Measurements from ENCODE around the gene LPCAT3.
A peak's percentile ranks its signal among the peaks of the same experiment; 100 is the strongest.

The LPCAT3 gene

GRCh38 chr12:6948873-6949594, 69.2 kb downstream of the LPCAT3 start:
- intact Hi-C loops (cut with DNase I; ENCODE audit: low total_unique reads): loop anchor here (10.0 kb wide), 1 partner anchor 166 kb away; no protein-coding TSS in a partner anchor
- H3K9me3 ChIP-seq: no peaks in the 10 kb centered on the region
- H3K27ac ChIP-seq: no peak overlapping the region
- H3K36me3 ChIP-seq: peaks cover 0 to 21% (median 14%) of the 10 kb centered on the region in 3 donors
- H3K4me1 ChIP-seq: peaks cover 0 to 20% (median 18%) of the 10 kb centered on the region in 4 donors
- TF ChIP-seq CTCF (IDR thresholded peaks at IDR 0.05): no peak
- no peak for DNase-seq
- H3K4me3 ChIP-seq: no peak overlapping the region
- H3K27me3 ChIP-seq: no peaks in the 10 kb centered on the region

GRCh38 chr12:6947615-6948014, 70.7 kb downstream of the LPCAT3 start:
- H3K27ac ChIP-seq: no peak overlapping the region
- H3K27me3 ChIP-seq: no peaks in the 10 kb centered on the region
- H3K4me3 ChIP-seq: no peak overlapping the region
- no peak for TF ChIP-seq CTCF (IDR thresholded peaks at IDR 0.05)
- DNase-seq: no peak
- H3K36me3 ChIP-seq: peaks cover 0 to 21% (median 14%) of the 10 kb centered on the region in 3 donors
- H3K4me1 ChIP-seq: peaks cover 0 to 28% (median 25%) of the 10 kb centered on the region in 4 donors
- H3K9me3 ChIP-seq: no peaks in the 10 kb centered on the region
- intact Hi-C loops (cut with DNase I; ENCODE audit: low total_unique reads): loop anchor here (10.0 kb wide), 1 partner anchor 167 kb away; no protein-coding TSS in a partner anchor

GRCh38 chr12:6946920-6947374, 71.3 kb downstream of the LPCAT3 start:
- no peaks in the 10 kb centered on the region for H3K9me3 ChIP-seq
- no peak for DNase-seq
- H3K27ac ChIP-seq: no peak overlapping the region
- H3K36me3 ChIP-seq: peaks cover 0 to 22% (median 14%) of the 10 kb centered on the region in 3 donors
- H3K27me3 ChIP-seq: no peaks in the 10 kb centered on the region
- TF ChIP-seq CTCF (IDR thresholded peaks at IDR 0.05): no peak
- H3K4me3 ChIP-seq: no peak overlapping the region
- intact Hi-C loops (cut with DNase I; ENCODE audit: low total_unique reads): loop anchor here (10.0 kb wide), 1 partner anchor 168 kb away; no protein-coding TSS in a partner anchor
- peaks cover 0 to 31% (median 29%) of the 10 kb centered on the region in 4 donors for H3K4me1 ChIP-seq

- no peak for TF ChIP-seq CTCF (IDR thresholded peaks at IDR 0.05)
- no peak for DNase-seq
- Histone ChIP-seq H3K9me3 (no peaks in the 10 kb centered on the region), H3K4me3 (peak overlapping the region in 1 of 2 donors; percentile 2), H3K36me3 (peaks cover 6 to 29% (median 20%) of the 10 kb centered on the region in 3 donors), H3K27me3 (no peaks in the 10 kb centered on the region), H3K27ac (peak overlapping the region in 1 of 2 donors; percentile 9), H3K4me1 (peaks cover 0 to 37% (median 30%) of the 10 kb centered on the region in 4 donors)
- intact Hi-C loops (cut with DNase I; ENCODE audit: low total_unique reads): loop anchor here (10.0 kb wide), 1 partner anchor 169 kb away; no protein-coding TSS in a partner anchor
Observed at GRCh38 chr12:6946033-6946919, 72.0 kb downstream of the LPCAT3 start.

GRCh38 chr12:6945613-6946012, 72.7 kb downstream of the LPCAT3 start:
- TF ChIP-seq CTCF (IDR thresholded peaks at IDR 0.05): no peak
- no peaks in the 10 kb centered on the region for H3K27me3 ChIP-seq
- H3K27ac ChIP-seq: peak overlapping the region in 1 of 2 donors; percentile 9
- no peaks in the 10 kb centered on the region for H3K9me3 ChIP-seq
- H3K36me3 ChIP-seq: peaks cover 10 to 35% (median 26%) of the 10 kb centered on the region in 3 donors
- intact Hi-C loops (cut with DNase I; ENCODE audit: low total_unique reads): loop anchor here (10.0 kb wide), 1 partner anchor 169 kb away; no protein-coding TSS in a partner anchor
- H3K4me1 ChIP-seq: peaks cover 0 to 41% (median 31%) of the 10 kb centered on the region in 4 donors
- no peak overlapping the region for H3K4me3 ChIP-seq
- DNase-seq: no peak

Measured in tibial artery (tissue), 4 donors.